Measurements from ENCODE around the gene HIRA. TPM values are rescaled to one million over a fixed set of nuclear protein-coding genes. Genes with fewer than 3 reads are reported as not detected.

The HIRA gene
- total RNA-seq, 4 donors from 2014 or later: 18.3 to 29.3 (median 20.3) TPM

- Histone ChIP-seq H3K4me3 (no peak overlapping the region), H3K27me3 (no peaks in the 10 kb centered on the region), H3K9me3 (no peaks in the 10 kb centered on the region), H3K27ac (no peak overlapping the region), H3K36me3 (no peaks in the 10 kb centered on the region), H3K4me1 (peaks cover 0 to 6% (median 0%) of the 10 kb centered on the region in 4 donors)
- 72 to 90% methylated on average over 9 to 11 of the region's 11 CpGs for WGBS, 2 donors (ENCODE audit: low coverage in 1 of 2)
- in situ Hi-C loops (cut with MboI; ENCODE audit: low pct_ligation_motif_present in 1 of 4, low pct_unique_long_range_greater_than_20kb in 1 of 4, low sequenced_read_pairs in 3 of 4) (no loop called here), intact Hi-C loops (cut with DNase I; ENCODE audit: low total_unique reads) (no loop called here)
- TF ChIP-seq POLR2A (IDR thresholded peaks at IDR 0.05) (no peak), CTCF (IDR thresholded peaks at IDR 0.05) (no peak), EP300 (IDR thresholded peaks at IDR 0.05; ENCODE audit: low read depth) (no peak)
- DNase-seq: no peak
Measured at GRCh38 chr22:19422440-19423301, 8.9 kb downstream of the HIRA start.

GRCh38 chr22:19420321-19420720 is 11.2 kb downstream of the HIRA start:
- DNase-seq: no peak
- intact Hi-C loops (cut with DNase I; ENCODE audit: low total_unique reads): no loop called here
- WGBS, 2 donors (ENCODE audit: low coverage in 1 of 2): 92 to 98% methylated on average over 6 of the region's 6 CpGs
- no peak for TF ChIP-seq CTCF (IDR thresholded peaks at IDR 0.05)
- no peak for TF ChIP-seq EP300 (IDR thresholded peaks at IDR 0.05; ENCODE audit: low read depth)
- TF ChIP-seq POLR2AphosphoS5 (IDR thresholded peaks at IDR 0.05): no peak
- TF ChIP-seq POLR2A (IDR thresholded peaks at IDR 0.05): no peak
- in situ Hi-C loops (cut with MboI; ENCODE audit: low pct_ligation_motif_present in 1 of 4, low pct_unique_long_range_greater_than_20kb in 1 of 4, low sequenced_read_pairs in 3 of 4): no loop called here
- Histone ChIP-seq H3K9me3 (no peaks in the 10 kb centered on the region), H3K36me3 (no peaks in the 10 kb centered on the region), H3K27me3 (no peaks in the 10 kb centered on the region), H3K4me3 (no peak overlapping the region), H3K27ac (no peak overlapping the region), H3K4me1 (peaks cover 0 to 6% (median 0%) of the 10 kb centered on the region in 4 donors)

GRCh38 chr22:19419464-19420178 is 11.9 kb downstream of the HIRA start:
- Histone ChIP-seq H3K9me3 (no peaks in the 10 kb centered on the region), H3K27me3 (no peaks in the 10 kb centered on the region), H3K4me1 (peaks cover 0 to 6% (median 0%) of the 10 kb centered on the region in 4 donors), H3K36me3 (no peaks in the 10 kb centered on the region), H3K4me3 (no peak overlapping the region), H3K27ac (no peak overlapping the region)
- intact Hi-C loops (cut with DNase I; ENCODE audit: low total_unique reads) (no loop called here), in situ Hi-C loops (cut with MboI; ENCODE audit: low pct_ligation_motif_present in 1 of 4, low pct_unique_long_range_greater_than_20kb in 1 of 4, low sequenced_read_pairs in 3 of 4) (no loop called here)
- DNase-seq: peak; percentile 24
- no peak for TF ChIP-seq CTCF (IDR thresholded peaks at IDR 0.05)
- no peak for TF ChIP-seq EP300 (IDR thresholded peaks at IDR 0.05; ENCODE audit: low read depth)
- WGBS, 2 donors (ENCODE audit: low coverage in 1 of 2): 66 to 83% methylated on average over 2 to 5 of the region's 5 CpGs

GRCh38 chr22:19419086-19419463 is 12.5 kb downstream of the HIRA start:
- WGBS, 2 donors (ENCODE audit: low coverage in 1 of 2): 70 to 74% methylated on average over 5 of the region's 5 CpGs
- in situ Hi-C loops (cut with MboI; ENCODE audit: low pct_ligation_motif_present in 1 of 4, low pct_unique_long_range_greater_than_20kb in 1 of 4, low sequenced_read_pairs in 3 of 4): no loop called here
- intact Hi-C loops (cut with DNase I; ENCODE audit: low total_unique reads): no loop called here
- Histone ChIP-seq H3K27me3 (no peaks in the 10 kb centered on the region), H3K36me3 (no peaks in the 10 kb centered on the region), H3K4me3 (no peak overlapping the region), H3K4me1 (peaks cover 0 to 6% (median 0%) of the 10 kb centered on the region in 4 donors), H3K27ac (no peak overlapping the region), H3K9me3 (no peaks in the 10 kb centered on the region)
- no peak for DNase-seq
- TF ChIP-seq CTCF (IDR thresholded peaks at IDR 0.05) (no peak), POLR2A (IDR thresholded peaks at IDR 0.05) (no peak), EP300 (IDR thresholded peaks at IDR 0.05; ENCODE audit: low read depth) (no peak), POLR2AphosphoS5 (IDR thresholded peaks at IDR 0.05) (no peak)

Data from transverse colon (tissue), 4 donors.